ENCODE results near the gene SLC6A19. TPM values are rescaled to one million over a fixed set of nuclear protein-coding genes. Genes with fewer than 3 reads are reported as not detected.

The SLC6A19 gene
- polyA plus RNA-seq, 1 experiment = not detected

DNA sequence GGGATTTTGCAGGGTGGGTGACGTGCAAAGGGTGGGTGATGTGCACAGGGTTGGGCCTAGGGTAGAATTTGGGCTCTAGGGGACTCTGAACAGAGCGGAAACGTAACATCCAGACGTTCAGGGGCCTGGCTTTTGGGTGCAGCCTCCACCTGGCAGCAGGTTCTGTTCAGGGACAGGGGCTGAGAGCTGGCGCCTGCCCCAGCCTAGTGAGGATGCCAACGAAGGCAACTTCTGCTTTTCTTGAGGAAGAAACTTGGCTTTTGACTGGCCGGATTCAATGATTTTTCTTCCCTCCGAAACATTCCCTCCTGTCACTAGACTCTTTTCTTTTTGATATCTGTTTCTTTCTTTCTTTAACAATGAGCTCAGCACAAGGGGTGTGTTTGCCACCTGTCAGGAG, 38.6 kb upstream of the SLC6A19 start:
- Histone ChIP-seq H3K4me3 (ENCODE audit: low read depth, low read length) (no peak overlapping the region), H3K36me3 (ENCODE audit: control insufficient read depth, insufficient read depth, low read length) (no peaks in the 10 kb centered on the region), H3K27me3 (ENCODE audit: control insufficient read depth, insufficient read depth, low read length) (peaks cover 3% of the 10 kb centered on the region)
- no peak for DNase-seq (ENCODE audit: low read depth)
- TF ChIP-seq, protein P1, sequence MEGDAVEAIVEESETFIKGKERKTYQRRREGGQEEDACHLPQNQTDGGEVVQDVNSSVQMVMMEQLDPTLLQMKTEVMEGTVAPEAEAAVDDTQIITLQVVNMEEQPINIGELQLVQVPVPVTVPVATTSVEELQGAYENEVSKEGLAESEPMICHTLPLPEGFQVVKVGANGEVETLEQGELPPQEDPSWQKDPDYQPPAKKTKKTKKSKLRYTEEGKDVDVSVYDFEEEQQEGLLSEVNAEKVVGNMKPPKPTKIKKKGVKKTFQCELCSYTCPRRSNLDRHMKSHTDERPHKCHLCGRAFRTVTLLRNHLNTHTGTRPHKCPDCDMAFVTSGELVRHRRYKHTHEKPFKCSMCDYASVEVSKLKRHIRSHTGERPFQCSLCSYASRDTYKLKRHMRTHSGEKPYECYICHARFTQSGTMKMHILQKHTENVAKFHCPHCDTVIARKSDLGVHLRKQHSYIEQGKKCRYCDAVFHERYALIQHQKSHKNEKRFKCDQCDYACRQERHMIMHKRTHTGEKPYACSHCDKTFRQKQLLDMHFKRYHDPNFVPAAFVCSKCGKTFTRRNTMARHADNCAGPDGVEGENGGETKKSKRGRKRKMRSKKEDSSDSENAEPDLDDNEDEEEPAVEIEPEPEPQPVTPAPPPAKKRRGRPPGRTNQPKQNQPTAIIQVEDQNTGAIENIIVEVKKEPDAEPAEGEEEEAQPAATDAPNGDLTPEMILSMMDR (IDR thresholded peaks at IDR 0.05; ENCODE audit: insufficient read depth, low read depth, low read length) = no peak
- ChIA-PET CTCF (interaction anchor here (0.8 to 2.0 kb wide), 5 partner anchors 11 to 482 kb away, joined by 3 to 8 read pairs (median 4); no protein-coding TSS in a partner anchor), POLR2A (no interaction called here)

DNA sequence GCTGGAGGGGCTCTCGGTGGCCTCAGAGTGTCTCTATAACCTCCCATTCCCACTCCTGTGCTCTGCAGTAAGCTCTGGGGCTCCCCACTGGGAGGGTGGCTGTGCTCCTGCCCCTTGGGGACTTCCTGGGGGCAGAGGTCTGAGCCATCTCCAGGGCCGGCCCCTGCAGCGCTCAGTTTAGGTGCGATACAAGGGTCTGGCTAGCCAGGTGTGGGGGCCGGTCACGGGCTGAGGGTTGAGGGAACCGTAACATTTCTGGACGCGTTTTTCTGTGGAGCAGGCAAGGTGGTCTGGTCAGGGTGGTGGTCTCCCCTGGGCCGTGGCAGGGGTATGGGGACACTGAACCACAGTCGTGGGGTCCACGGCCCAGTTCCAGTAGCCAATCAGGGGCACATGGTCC, 38.0 kb upstream of the SLC6A19 start:
- TF ChIP-seq, protein P1 (IDR thresholded peaks at IDR 0.05; ENCODE audit: insufficient read depth, low read depth, low read length) = no peak
- H3K27me3 ChIP-seq (ENCODE audit: control insufficient read depth, insufficient read depth, low read length) = peaks cover 3% of the 10 kb centered on the region
- POLR2A ChIA-PET = no interaction called here

DNA sequence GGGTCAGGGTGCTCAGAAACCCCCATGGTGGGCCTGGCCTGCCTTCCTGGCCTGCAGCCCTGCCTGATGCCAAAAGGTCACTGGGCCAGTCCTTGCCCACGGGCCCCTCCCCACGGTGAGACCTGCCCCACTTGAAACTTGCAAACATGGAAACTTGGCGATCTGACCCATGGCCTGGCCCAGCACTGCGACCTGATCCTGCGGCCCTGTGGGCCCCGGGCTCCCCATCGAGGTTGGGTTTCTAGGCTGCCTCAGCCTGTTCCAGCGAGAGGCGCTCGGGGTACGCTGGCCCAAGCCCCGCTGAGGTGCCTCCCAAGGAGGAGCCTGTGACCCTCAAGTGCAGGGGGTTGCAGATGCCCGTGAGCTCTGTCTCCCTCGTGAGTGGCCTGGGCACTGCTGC, 37.5 kb upstream of the SLC6A19 start:
- Histone ChIP-seq H3K27me3 (ENCODE audit: control insufficient read depth, insufficient read depth, low read length) (peaks cover 3% of the 10 kb centered on the region), H3K36me3 (ENCODE audit: control insufficient read depth, insufficient read depth, low read length) (no peaks in the 10 kb centered on the region), H3K4me3 (ENCODE audit: low read depth, low read length) (no peak overlapping the region)
- no peak for DNase-seq (ENCODE audit: low read depth)
- TF ChIP-seq, protein P1 (IDR thresholded peaks at IDR 0.05; ENCODE audit: insufficient read depth, low read depth, low read length) = no peak
- ChIA-PET POLR2A (no interaction called here), CTCF (interaction anchor here (1.2 to 2.0 kb wide), 3 partner anchors 229 to 481 kb away, joined by 3 to 7 read pairs (median 4); no protein-coding TSS in a partner anchor)

More for the DNA sequence above, 38.0 kb upstream of the SLC6A19 start:
- no peak for DNase-seq (ENCODE audit: low read depth)
- CTCF ChIA-PET = interaction anchor here (1.2 to 2.0 kb wide), 4 partner anchors 25 to 482 kb away, joined by 4 to 7 read pairs (median 4); no protein-coding TSS in a partner anchor
- Histone ChIP-seq H3K4me3 (ENCODE audit: low read depth, low read length) (no peak overlapping the region), H3K36me3 (ENCODE audit: control insufficient read depth, insufficient read depth, low read length) (no peaks in the 10 kb centered on the region)

DNA sequence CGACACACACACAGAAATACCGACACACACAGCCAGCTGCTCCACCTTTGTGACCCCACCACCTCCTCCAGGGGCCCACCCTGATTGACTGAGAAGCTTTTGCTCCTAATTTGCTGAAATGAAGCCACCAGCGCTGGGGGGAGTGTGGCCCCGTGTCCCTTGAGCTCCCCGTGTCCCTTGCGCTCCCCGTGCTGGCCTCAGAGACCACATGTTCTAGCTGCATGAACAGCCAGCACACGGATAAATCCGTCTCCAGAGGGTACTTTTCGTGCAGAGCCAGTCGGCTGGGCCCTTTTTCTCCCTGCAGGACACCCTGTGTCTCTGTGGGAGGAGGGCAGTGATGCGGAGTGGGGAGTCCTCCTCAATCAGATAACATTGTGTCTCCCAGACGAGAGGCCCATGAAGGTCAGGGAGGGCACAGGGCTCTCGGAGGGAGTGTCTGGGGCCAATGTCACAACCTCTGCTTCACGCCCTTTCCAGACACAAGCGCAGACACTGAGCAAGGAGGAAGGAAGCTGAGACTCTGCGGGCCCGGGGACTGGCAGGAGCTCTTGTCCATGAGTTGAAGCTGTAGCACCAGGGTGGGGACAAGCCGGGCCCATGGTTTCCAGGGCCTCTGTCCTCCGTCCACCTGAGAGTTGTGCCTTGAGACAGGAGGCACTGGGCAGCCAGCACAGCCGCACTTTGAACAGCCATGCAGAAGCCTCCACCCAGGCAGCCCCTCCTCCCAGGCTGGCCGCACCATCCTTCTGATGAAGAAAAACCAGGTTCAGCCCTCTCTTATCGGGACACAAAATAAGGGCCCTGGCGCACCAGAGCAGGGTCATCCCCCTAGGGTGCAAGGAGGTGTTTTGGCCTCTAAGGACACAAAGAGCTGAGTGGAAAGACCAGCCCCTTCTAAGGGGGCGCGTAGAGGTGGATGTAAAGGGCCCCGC, 36.4 kb upstream of the SLC6A19 start:
- no peaks in the 10 kb centered on the region for H3K36me3 ChIP-seq (ENCODE audit: control insufficient read depth, insufficient read depth, low read length)
- DNase-seq (ENCODE audit: low read depth) = no peak
- TF ChIP-seq, protein P1 (IDR thresholded peaks at IDR 0.05; ENCODE audit: insufficient read depth, low read depth, low read length) = no peak
- peaks cover 3% of the 10 kb centered on the region for H3K27me3 ChIP-seq (ENCODE audit: control insufficient read depth, insufficient read depth, low read length)
- no peak overlapping the region for H3K4me3 ChIP-seq (ENCODE audit: low read depth, low read length)
- CTCF ChIA-PET = interaction anchor here (0.6 to 1.3 kb wide), 8 partner anchors 9 to 699 kb away, joined by 3 to 4 read pairs (median 3); no protein-coding TSS in a partner anchor
- POLR2A ChIA-PET = no interaction called here

DNA sequence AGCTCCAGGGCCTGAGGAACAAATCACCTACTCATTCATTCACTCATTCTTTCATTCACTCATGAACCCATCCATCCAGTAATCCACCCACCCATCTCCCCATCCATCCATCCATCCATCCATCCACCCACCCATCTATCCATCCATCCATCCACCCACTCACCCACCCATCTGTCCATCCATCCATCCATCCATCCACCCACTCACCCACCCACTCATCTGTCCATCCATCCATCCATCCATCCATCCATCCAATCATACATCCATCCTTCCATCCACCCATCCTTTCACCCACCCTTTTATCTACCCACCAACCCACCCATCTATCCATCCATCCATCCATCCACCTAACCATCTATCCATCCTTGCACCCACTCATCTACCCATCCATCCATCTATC, 35.5 kb upstream of the SLC6A19 start:
- Histone ChIP-seq H3K36me3 (ENCODE audit: control insufficient read depth, insufficient read depth, low read length) (no peaks in the 10 kb centered on the region), H3K4me3 (ENCODE audit: low read depth, low read length) (no peak overlapping the region), H3K27me3 (ENCODE audit: control insufficient read depth, insufficient read depth, low read length) (no peaks in the 10 kb centered on the region; the same call in 1 of the 2 replicates)
- ChIA-PET POLR2A (no interaction called here), CTCF (interaction anchor here (0.6 to 1.3 kb wide), 3 partner anchors 26 to 700 kb away, joined by 3 to 4 read pairs (median 3); no protein-coding TSS in a partner anchor)
- no peak for DNase-seq (ENCODE audit: low read depth)
- TF ChIP-seq, protein P1 (IDR thresholded peaks at IDR 0.05; ENCODE audit: insufficient read depth, low read depth, low read length) = no peak

All from BJ (cell line).